Prostate gland (tissue), 2 donors: Measurements from ENCODE around the gene ADAMTS2. TPM values are rescaled to one million over a fixed set of nuclear protein-coding genes. Genes with fewer than 3 reads are reported as not detected.

Source experiments
- DNase-seq: peaks from one replicate; pipeline ENCODE4 v3.0.0-alpha.2; 2019; ENCODE audit warnings: low spot score
- H3K27ac ChIP-seq, 2 donors: fragments of 200-600 bp; sonication (generic); 2 replicates each; pipeline ENCODE4 v1.5.1; 2017 to 2019
- H3K27me3 ChIP-seq: fragments of 200-600 bp; sonication (generic); replicated peaks from 2 replicates; pipeline ENCODE4 v1.5.1; 2019; ENCODE audit not compliant: insufficient read depth
- H3K36me3 ChIP-seq, 2 donors: fragments of 200-600 bp; sonication (generic); 1 replicate in 1 of 2; 2 replicates in 1 of 2; pipeline versions ENCODE4 v1.5.1 to v1.8.1; 2017 to 2019
- H3K4me1 ChIP-seq: fragments of 200-600 bp; sonication (generic); replicated peaks from 2 replicates; pipeline ENCODE4 v1.5.1; 2019
- H3K4me3 ChIP-seq, 2 donors: fragments of 200-600 bp; sonication (generic); 2 replicates each; pipeline ENCODE4 v1.5.1; 2017 to 2019
- H3K9me3 ChIP-seq: fragments of 200-600 bp; sonication (generic); 2 replicates; pipeline ENCODE4 v1.5.1; 2017
- POLR2A ChIP-seq: fragments of 450-650 bp; IDR thresholded peaks from one replicate; pipeline ENCODE4 v1.6.1; 2016; ENCODE audit warnings: antibody characterized with exemption, mild to moderate bottlenecking
- POLR2AphosphoS5 ChIP-seq: sonication (generic); formaldehyde crosslinking; IDR thresholded peaks from one replicate; pipeline ENCODE4 v1.6.1; 2017; ENCODE audit warnings: antibody characterized with exemption
- WGBS: methylation state at CpG from one replicate; pipeline ENCODE4 v1.1.5; 2018; 5-methylcytosine and 5-hydroxymethylcytosine counted together
- intact Hi-C: fragments of 100-400 bp; cut with DNase I; formaldehyde crosslinking; loops from one replicate; pipeline ENCODE4 v1.14.2; 2022
- total RNA-seq, 2 donors: library from RNA; depleted of rRNA; stranded (reverse); fragments of >200 nt; gene quantifications; one replicate each; pipeline ENCODE4 v1.1.0, GENCODE V29; 2016
- TF ChIP-seq, protein P1 (sequence below), 4 experiments: fragments of 200-600 bp in 2 of 4; fragments of 450-650 bp in 2 of 4; sonication (generic) in 2 of 4; IDR thresholded peaks; 1 replicate in 3 of 4; 2 replicates in 1 of 4; pipeline ENCODE4 v1.5.1; 2016 to 2019; ENCODE audit warnings: antibody characterized with exemption in 4 of 4, mild to moderate bottlenecking in 2 of 4, moderate library complexity in 2 of 4

Gene ADAMTS2
- total RNA-seq, 2 donors from 2014 or later, result 2.0 to 20.3 TPM

DNA sequence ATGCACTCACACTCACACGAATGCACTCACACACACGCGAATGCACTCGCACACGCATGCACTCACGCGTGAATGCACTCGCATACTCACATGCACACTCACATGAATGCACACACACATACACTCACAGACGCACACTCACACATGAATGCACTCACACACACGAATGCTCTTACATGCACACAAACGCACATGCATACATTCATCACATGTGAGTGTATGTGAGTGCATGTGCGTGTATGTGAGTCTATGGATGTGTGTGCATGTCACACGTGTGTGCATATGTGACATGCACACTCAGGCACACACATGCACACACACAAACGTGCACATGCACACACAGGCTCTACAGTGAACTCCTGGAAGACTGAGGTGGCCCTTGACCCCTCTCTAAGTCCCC is 121.7 kb downstream of the ADAMTS2 start:
- no peak for DNase-seq
- TF ChIP-seq, protein P1, sequence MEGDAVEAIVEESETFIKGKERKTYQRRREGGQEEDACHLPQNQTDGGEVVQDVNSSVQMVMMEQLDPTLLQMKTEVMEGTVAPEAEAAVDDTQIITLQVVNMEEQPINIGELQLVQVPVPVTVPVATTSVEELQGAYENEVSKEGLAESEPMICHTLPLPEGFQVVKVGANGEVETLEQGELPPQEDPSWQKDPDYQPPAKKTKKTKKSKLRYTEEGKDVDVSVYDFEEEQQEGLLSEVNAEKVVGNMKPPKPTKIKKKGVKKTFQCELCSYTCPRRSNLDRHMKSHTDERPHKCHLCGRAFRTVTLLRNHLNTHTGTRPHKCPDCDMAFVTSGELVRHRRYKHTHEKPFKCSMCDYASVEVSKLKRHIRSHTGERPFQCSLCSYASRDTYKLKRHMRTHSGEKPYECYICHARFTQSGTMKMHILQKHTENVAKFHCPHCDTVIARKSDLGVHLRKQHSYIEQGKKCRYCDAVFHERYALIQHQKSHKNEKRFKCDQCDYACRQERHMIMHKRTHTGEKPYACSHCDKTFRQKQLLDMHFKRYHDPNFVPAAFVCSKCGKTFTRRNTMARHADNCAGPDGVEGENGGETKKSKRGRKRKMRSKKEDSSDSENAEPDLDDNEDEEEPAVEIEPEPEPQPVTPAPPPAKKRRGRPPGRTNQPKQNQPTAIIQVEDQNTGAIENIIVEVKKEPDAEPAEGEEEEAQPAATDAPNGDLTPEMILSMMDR (IDR thresholded peaks at IDR 0.05), result no peak
- TF ChIP-seq POLR2A (no peak), POLR2AphosphoS5 (no peak)
- Histone ChIP-seq H3K27ac (no peak overlapping the region), H3K36me3 (no peaks in the 10 kb centered on the region), H3K4me3 (no peak overlapping the region), H3K9me3 (no peaks in the 10 kb centered on the region), H3K27me3 (no peaks in the 10 kb centered on the region), H3K4me1 (no peaks in the 10 kb centered on the region)
- intact Hi-C loops, result no loop called here
- WGBS, result 88% methylated on average over 14 of the region's 14 CpGs

DNA sequence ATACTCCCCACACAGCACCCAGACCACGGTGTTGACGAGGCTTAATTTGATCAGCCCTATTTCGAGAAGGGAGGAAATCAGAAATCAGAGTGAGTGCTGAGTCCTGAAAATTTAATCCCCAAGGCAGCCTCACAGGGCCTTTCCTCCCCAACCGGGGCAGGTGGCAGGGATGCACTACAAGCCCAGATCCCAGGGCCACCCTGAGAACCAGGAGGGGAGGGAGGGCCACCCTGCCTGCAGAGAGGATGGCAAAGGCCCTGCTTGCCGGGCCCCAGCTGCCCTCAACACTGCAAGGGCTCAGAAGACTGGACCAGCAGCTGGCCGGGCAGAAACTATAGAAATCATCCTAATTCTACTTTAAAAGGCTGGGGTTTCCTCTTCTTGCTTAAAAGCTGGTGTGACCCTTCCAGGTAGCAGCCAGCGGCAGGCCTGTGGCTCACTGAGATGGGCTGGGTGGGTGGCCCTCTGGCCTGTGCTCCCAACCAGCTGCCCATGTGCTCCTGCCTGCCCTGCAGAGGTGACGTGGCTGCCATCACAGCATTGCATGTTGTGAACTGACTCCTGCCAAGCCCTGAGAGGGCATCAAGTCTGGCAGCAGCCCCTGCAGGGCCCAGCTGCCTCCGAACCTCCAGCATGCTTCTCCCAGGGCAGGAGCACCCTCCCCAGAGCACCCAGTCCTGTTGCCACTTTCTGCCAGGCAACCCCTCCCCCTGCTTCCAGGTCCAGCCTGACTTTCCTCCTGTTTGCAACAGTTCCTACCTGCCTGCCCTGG is 122.8 kb downstream of the ADAMTS2 start:
- H3K36me3 ChIP-seq, result no peaks in the 10 kb centered on the region
- TF ChIP-seq POLR2AphosphoS5 (no peak), POLR2A (no peak)
- TF ChIP-seq, protein P1 (IDR thresholded peaks at IDR 0.05), result no peak
- no peak overlapping the region for H3K4me3 ChIP-seq
- H3K4me1 ChIP-seq, result no peaks in the 10 kb centered on the region
- WGBS, result 87% methylated on average over 9 of the region's 9 CpGs
- no peaks in the 10 kb centered on the region for H3K27me3 ChIP-seq
- H3K9me3 ChIP-seq, result no peaks in the 10 kb centered on the region
- intact Hi-C loops, result no loop called here
- DNase-seq, result no peak
- H3K27ac ChIP-seq, result no peak overlapping the region

DNA sequence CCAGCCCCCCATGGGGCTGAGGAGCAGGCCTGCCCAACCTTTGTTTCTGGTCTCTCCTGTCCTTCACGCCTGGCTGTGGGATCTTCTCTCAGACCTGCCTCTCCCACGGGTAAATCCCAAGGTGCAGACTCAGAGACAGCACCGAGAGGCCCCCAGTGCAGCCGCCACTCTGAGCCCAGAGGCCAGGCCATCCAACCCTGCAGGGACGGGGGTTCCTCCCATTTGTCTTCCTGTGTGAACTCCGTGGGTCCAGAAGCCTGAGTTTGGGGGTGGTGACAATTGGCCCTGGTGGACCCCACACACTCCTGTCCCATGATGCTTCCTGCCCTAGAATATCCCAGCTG is 123.4 kb downstream of the ADAMTS2 start:
- H3K36me3 ChIP-seq, result no peaks in the 10 kb centered on the region
- DNase-seq, result no peak
- intact Hi-C loops, result no loop called here
- 88% methylated on average over 6 of the region's 6 CpGs for whole genome bisulfite sequencing
- no peaks in the 10 kb centered on the region for H3K4me1 ChIP-seq
- H3K9me3 ChIP-seq, result no peaks in the 10 kb centered on the region
- no peak overlapping the region for H3K27ac ChIP-seq
- no peaks in the 10 kb centered on the region for H3K27me3 ChIP-seq
- TF ChIP-seq, protein P1 (IDR thresholded peaks at IDR 0.05), result no peak
- TF ChIP-seq POLR2AphosphoS5 (no peak), POLR2A (no peak)
- no peak overlapping the region for H3K4me3 ChIP-seq

DNA sequence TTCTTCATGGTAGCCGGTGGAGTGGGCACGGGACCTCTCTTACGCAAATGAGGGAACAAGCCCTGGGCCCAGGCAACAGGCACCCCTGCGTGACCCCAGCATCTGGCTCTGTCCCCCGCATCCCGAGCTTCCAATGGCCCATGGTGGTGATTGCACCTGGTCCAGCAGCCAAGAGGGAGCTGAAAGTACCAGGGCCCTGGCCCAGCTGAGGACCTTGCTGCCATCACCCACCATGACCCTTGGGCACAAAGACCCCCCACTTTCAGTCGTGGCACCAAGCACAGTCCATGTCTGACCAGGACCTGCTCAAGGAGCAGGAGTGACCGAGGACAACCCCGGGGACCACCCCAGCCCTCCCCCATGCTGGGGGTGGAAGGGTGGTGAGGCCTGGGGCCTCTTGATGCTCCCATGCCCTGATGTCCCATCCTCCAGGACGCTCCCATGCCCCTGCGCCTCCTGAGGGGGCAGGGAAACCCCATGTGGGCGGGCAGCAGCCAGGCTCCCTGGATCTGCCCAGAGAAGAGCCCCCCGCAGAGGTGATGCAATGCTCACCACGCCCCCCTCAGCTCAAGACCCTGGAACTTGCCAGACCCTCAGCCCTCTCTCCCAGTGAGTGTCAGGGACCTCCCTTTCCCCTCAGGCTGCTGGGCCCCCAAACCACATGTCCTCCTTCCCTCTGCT is 123.9 kb downstream of the ADAMTS2 start:
- H3K36me3 ChIP-seq, result no peaks in the 10 kb centered on the region
- H3K27ac ChIP-seq, result no peak overlapping the region
- no peak overlapping the region for H3K4me3 ChIP-seq
- DNase-seq, result no peak
- intact Hi-C loops, result no loop called here
- WGBS, result 95% methylated on average over 12 of the region's 14 CpGs
- TF ChIP-seq POLR2A, result no peak
- TF ChIP-seq, protein P1 (IDR thresholded peaks at IDR 0.05), result no peak
- TF ChIP-seq POLR2AphosphoS5, result no peak
- no peaks in the 10 kb centered on the region for H3K27me3 ChIP-seq
- H3K9me3 ChIP-seq, result no peaks in the 10 kb centered on the region
- no peaks in the 10 kb centered on the region for H3K4me1 ChIP-seq

DNA sequence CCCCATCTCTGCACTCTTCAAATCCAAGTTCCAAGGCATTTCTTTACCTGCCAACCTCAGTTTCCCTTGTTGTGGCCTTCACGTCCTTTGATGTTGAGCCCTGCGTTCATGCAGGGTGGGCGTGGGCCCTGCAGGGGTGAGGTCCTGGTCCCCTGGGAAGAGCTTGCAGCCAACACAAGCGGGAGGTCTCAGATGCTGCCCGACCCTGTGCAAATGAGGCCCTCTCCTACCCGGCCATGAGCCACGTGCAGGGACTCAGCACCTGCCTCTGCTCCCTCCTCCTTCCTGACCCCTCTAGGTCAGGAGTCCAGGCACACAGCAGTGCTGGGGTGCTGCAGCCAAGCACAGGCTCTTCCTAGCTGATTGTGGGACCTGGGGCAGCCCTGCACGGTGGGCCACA is 124.5 kb downstream of the ADAMTS2 start:
- TF ChIP-seq, protein P1 (IDR thresholded peaks at IDR 0.05), result no peak
- TF ChIP-seq POLR2AphosphoS5 (no peak), POLR2A (no peak)
- 83% methylated on average over 8 of the region's 8 CpGs for WGBS
- intact Hi-C loops, result no loop called here

More for the DNA sequence above, 124.5 kb downstream of the ADAMTS2 start:
- H3K4me3 ChIP-seq, result no peak overlapping the region
- H3K27me3 ChIP-seq, result no peaks in the 10 kb centered on the region
- no peaks in the 10 kb centered on the region for H3K9me3 ChIP-seq
- no peak for DNase-seq
- H3K4me1 ChIP-seq, result no peaks in the 10 kb centered on the region
- no peaks in the 10 kb centered on the region for H3K36me3 ChIP-seq
- H3K27ac ChIP-seq, result no peak overlapping the region
